Ascending aorta (tissue), 2 donors: ENCODE results near the gene GPR17. TPM values are rescaled to one million over a fixed set of nuclear protein-coding genes. Genes with fewer than 3 reads are reported as not detected.

Experiments
- DNase-seq, 2 donors: peaks; one replicate each; pipeline ENCODE4 v3.0.0-alpha.2; 2019; ENCODE audit warnings: low spot score in 2 of 2
- H3K27ac ChIP-seq, 2 donors: fragments of 200-600 bp; sonication (generic); one replicate each; pipeline ENCODE4 v1.5.1; 2016 to 2017; ENCODE audit warnings: mild to moderate bottlenecking in 1 of 2
- H3K27me3 ChIP-seq: fragments of 200-600 bp; sonication (generic); one replicate; pipeline ENCODE4 v1.5.1; 2017
- H3K36me3 ChIP-seq, 2 donors: fragments of 200-600 bp; sonication (generic); one replicate each; pipeline ENCODE4 v1.5.1; 2016
- H3K4me1 ChIP-seq, 2 donors: fragments of 200-600 bp; sonication (generic); one replicate each; pipeline ENCODE4 v1.5.1; 2016 to 2017; ENCODE audit warnings: mild to moderate bottlenecking in 1 of 2
- H3K4me3 ChIP-seq, 2 donors: fragments of 200-600 bp; sonication (generic); one replicate each; pipeline ENCODE4 v1.5.1; 2016 to 2017; ENCODE audit warnings: mild to moderate bottlenecking in 1 of 2
- H3K9me3 ChIP-seq, 2 donors: fragments of 200-600 bp; sonication (generic); one replicate each; pipeline ENCODE4 v1.5.1; 2016
- CTCF ChIP-seq, 3 experiments: fragments of 200-600 bp in 2 of 3; fragments of 450-650 bp in 1 of 3; sonication (generic) in 2 of 3; IDR thresholded peaks; one replicate each; pipeline ENCODE4 v1.5.1; 2016 to 2019; ENCODE audit warnings: antibody characterized with exemption in 3 of 3, mild to moderate bottlenecking in 1 of 3, moderate library complexity in 1 of 3
- intact Hi-C: fragments of 100-400 bp; cut with DNase I; formaldehyde crosslinking; loops from one replicate; pipeline ENCODE4 v1.15.1; 2023
- total RNA-seq: library from RNA; depleted of rRNA; stranded (reverse); fragments of >200 nt; gene quantifications from one replicate; pipeline ENCODE4 v1.1.0, GENCODE V29; 2016

GPR17 gene
- total RNA-seq, 1 donor from 2014 or later, result not detected

GRCh38 chr2:127658146-127658545 is 12.2 kb downstream of the GPR17 start:
- intact Hi-C loops, result no loop called here
- H3K9me3 ChIP-seq, result no peaks in the 10 kb centered on the region
- TF ChIP-seq CTCF (IDR thresholded peaks at IDR 0.05), result no peak
- H3K27me3 ChIP-seq, result no peaks in the 10 kb centered on the region
- peaks cover 38 to 47% of the 10 kb centered on the region in 2 donors for H3K36me3 ChIP-seq
- no peak for DNase-seq
- H3K27ac ChIP-seq, result peak overlapping the region; percentile 73 to 82
- H3K4me1 ChIP-seq, result peaks cover 33 to 44% of the 10 kb centered on the region in 2 donors
- no peak overlapping the region for H3K4me3 ChIP-seq

GRCh38 chr2:127658641-127659407 is 12.9 kb downstream of the GPR17 start:
- Histone ChIP-seq H3K4me1 (peaks cover 38 to 50% of the 10 kb centered on the region in 2 donors), H3K27me3 (no peaks in the 10 kb centered on the region), H3K27ac (peak overlapping the region; percentile 73 to 82), H3K36me3 (peaks cover 31 to 42% of the 10 kb centered on the region in 2 donors), H3K4me3 (no peak overlapping the region), H3K9me3 (no peaks in the 10 kb centered on the region)
- no peak for TF ChIP-seq CTCF (IDR thresholded peaks at IDR 0.05)
- intact Hi-C loops, result no loop called here
- DNase-seq, result no peak

GRCh38 chr2:127659408-127660290 is 13.7 kb downstream of the GPR17 start:
- no peak for DNase-seq
- Histone ChIP-seq H3K36me3 (peaks cover 23 to 34% of the 10 kb centered on the region in 2 donors), H3K4me3 (no peak overlapping the region), H3K27me3 (no peaks in the 10 kb centered on the region), H3K9me3 (no peaks in the 10 kb centered on the region), H3K27ac (peak overlapping the region; percentile 73 to 82), H3K4me1 (peaks cover 41 to 55% of the 10 kb centered on the region in 2 donors)
- intact Hi-C loops, result no loop called here
- no peak for TF ChIP-seq CTCF (IDR thresholded peaks at IDR 0.05)

- H3K36me3 ChIP-seq, result peaks cover 18 to 28% of the 10 kb centered on the region in 2 donors
- TF ChIP-seq CTCF (IDR thresholded peaks at IDR 0.05), result no peak
- peak overlapping the region; percentile 73 to 82 for H3K27ac ChIP-seq
- no peaks in the 10 kb centered on the region for H3K27me3 ChIP-seq
- intact Hi-C loops, result no loop called here
- H3K9me3 ChIP-seq, result no peaks in the 10 kb centered on the region
- no peak for DNase-seq
- no peak overlapping the region for H3K4me3 ChIP-seq
- peaks cover 41 to 60% of the 10 kb centered on the region in 2 donors for H3K4me1 ChIP-seq
These were observed 14.3 kb downstream of the GPR17 start for GRCh38 chr2:127660291-127660578.

GRCh38 chr2:127661072-127661649 is 15.2 kb downstream of the GPR17 start:
- H3K4me3 ChIP-seq, result peak overlapping the region in 1 of 2 donors; percentile 2
- no peak for DNase-seq
- no peaks in the 10 kb centered on the region for H3K27me3 ChIP-seq
- TF ChIP-seq CTCF (IDR thresholded peaks at IDR 0.05), result no peak
- no peaks in the 10 kb centered on the region for H3K9me3 ChIP-seq
- H3K27ac ChIP-seq, result peak overlapping the region; percentile 60 to 82
- intact Hi-C loops, result no loop called here
- peaks cover 43 to 68% of the 10 kb centered on the region in 2 donors for H3K4me1 ChIP-seq
- H3K36me3 ChIP-seq, result peaks cover 10 to 19% of the 10 kb centered on the region in 2 donors
